Caco-2 (cell line): ENCODE results near the gene FBLN1. TPM values are rescaled to one million over a fixed set of nuclear protein-coding genes. Genes with fewer than 3 reads are reported as not detected.
A peak's percentile ranks its signal among the peaks of the same experiment; 100 is the strongest.

Experiments used
- BruUV-seq: library from RNA; stranded (reverse); fragments of 400-500 nt; replicated peaks from 2 replicates; lab custom pipeline; 2021; lab: Mats Ljungman, UMichigan
- CTCF ChIA-PET: fragments of 300-600 bp; sonication (Branson Sonifier 250); formaldehyde crosslinking; loops from one replicate; lab custom pipeline; 2022; ENCODE audit warnings: antibody characterized with exemption; lab: Charles Lee
- POLR2A ChIA-PET: fragments of 300-600 bp; sonication (Branson Sonifier 250); formaldehyde crosslinking; loops from one replicate; lab custom pipeline; 2022; ENCODE audit warnings: antibody characterized with exemption; lab: Charles Lee
- DNase-seq, 2 experiments: peaks; one replicate each; pipeline versions ENCODE4 v3.0.0 to v3.0.0-alpha.2; 2020 to 2022
- H3K27me3 ChIP-seq: replicated peaks from 2 replicates; pipeline ENCODE4 v1.6.0; 2011; ENCODE audit warnings: low read length; ENCODE audit not compliant: control insufficient read depth, insufficient read depth
- H3K36me3 ChIP-seq: 2 replicates; pipeline ENCODE4 v1.5.1; 2011; ENCODE audit warnings: low read length; ENCODE audit not compliant: control insufficient read depth, insufficient read depth
- H3K4me1 ChIP-seq: fragments of 250-450 bp; sonication (Bioruptor Pico); 2 replicates; pipeline ENCODE4 v1.5.1; 2020; ENCODE audit warnings: mild to moderate bottlenecking
- H3K4me3 ChIP-seq: 2 replicates; pipeline ENCODE4 v1.5.1; 2011; ENCODE audit warnings: low read depth, mild to moderate bottlenecking, control low read depth, low read length
- H3K9me3 ChIP-seq: fragments of 250-450 bp; sonication (Bioruptor Pico); 2 replicates; pipeline ENCODE4 v1.5.1; 2020; ENCODE audit warnings: mild to moderate bottlenecking, moderate library complexity
- H3K27ac Mint-ChIP-seq: one replicate; pipeline ENCODE4 v1.8.0; 2022; ENCODE audit warnings: mixed read lengths; ENCODE audit not compliant: unreplicated experiment
- H3K27me3 Mint-ChIP-seq: one replicate; pipeline ENCODE4 v1.8.0; 2022; ENCODE audit warnings: mixed read lengths; ENCODE audit not compliant: insufficient read depth, unreplicated experiment
- H3K36me3 Mint-ChIP-seq: one replicate; pipeline ENCODE4 v1.8.0; 2022; ENCODE audit warnings: mild to moderate bottlenecking, mixed read lengths; ENCODE audit not compliant: insufficient read depth, unreplicated experiment
- H3K4me1 Mint-ChIP-seq: one replicate; pipeline ENCODE4 v1.8.0; 2022; ENCODE audit warnings: low read depth, mixed read lengths; ENCODE audit not compliant: unreplicated experiment
- H3K4me3 Mint-ChIP-seq: one replicate; pipeline ENCODE4 v1.8.0; 2022; ENCODE audit warnings: mild to moderate bottlenecking, moderate library complexity, mixed read lengths; ENCODE audit not compliant: unreplicated experiment
- H3K9me3 Mint-ChIP-seq: one replicate; pipeline ENCODE4 v1.8.0; 2022; ENCODE audit warnings: mixed read lengths; ENCODE audit not compliant: unreplicated experiment
- CTCF ChIP-seq, 2 experiments: fragments of 200-600 bp in 1 of 2; IDR thresholded peaks; 1 replicate in 1 of 2; 2 replicates in 1 of 2; pipeline versions ENCODE4 v1.5.1 to v1.8.0; 2011 to 2022; ENCODE audit warnings: antibody characterized with exemption in 1 of 2, control low read depth in 1 of 2, inconsistent platforms in 1 of 2, low read depth in 1 of 2, low read length in 1 of 2, mild to moderate bottlenecking in 1 of 2, moderate library complexity in 1 of 2; ENCODE audit not compliant: insufficient read depth in 1 of 2, severe bottlenecking in 1 of 2, unreplicated experiment in 1 of 2
- intact Hi-C: fragments of 100-400 bp; cut with micrococcal nuclease; formaldehyde crosslinking; loops from one replicate; pipeline ENCODE4 v1.10.0; 2022; ENCODE audit not compliant: unreplicated experiment
- total RNA-seq: library from RNA; stranded (reverse); gene quantifications from 2 replicates; pipeline ENCODE4 v1.2.3, GENCODE V29; 2022

Gene FBLN1
- total RNA-seq, 1 experiment from 2014 or later, result 519 TPM

- Histone ChIP-seq H3K9me3 (no peaks in the 10 kb centered on the region), H3K4me1 (0 out of 2 replicates have a peak, but pooled peaks cover 4% of the 10 kb centered on the region), H3K4me3 (no peak overlapping the region), H3K27me3 (no peaks in the 10 kb centered on the region), H3K36me3 (no peaks in the 10 kb centered on the region)
- no peaks in the 10 kb centered on the region for H3K27me3 Mint-ChIP-seq
- no peaks in the 10 kb centered on the region for H3K4me1 Mint-ChIP-seq
- TF ChIP-seq CTCF (IDR thresholded peaks at IDR 0.05; ENCODE audit: insufficient read depth in 1 of 2, low read depth in 1 of 2, low read length in 1 of 2, severe bottlenecking in 1 of 2, unreplicated experiment in 1 of 2), result no peak
- H3K9me3 Mint-ChIP-seq, result no peaks in the 10 kb centered on the region
- no peaks in the 10 kb centered on the region for H3K36me3 Mint-ChIP-seq
- CTCF ChIA-PET, result no interaction called here
- no peak overlapping the region for H3K27ac Mint-ChIP-seq
- intact Hi-C loops, result loop anchor here (5.0 to 10.0 kb wide), 2 partner anchors 67 to 220 kb away; no protein-coding TSS in a partner anchor
- POLR2A ChIA-PET, result no interaction called here
- H3K4me3 Mint-ChIP-seq, result no peak overlapping the region
- no peak for DNase-seq
- no TSS peak for BruUV-seq
These were observed 142.0 kb downstream of the FBLN1 start for GRCh38 chr22:45644714-45645113.

DNA sequence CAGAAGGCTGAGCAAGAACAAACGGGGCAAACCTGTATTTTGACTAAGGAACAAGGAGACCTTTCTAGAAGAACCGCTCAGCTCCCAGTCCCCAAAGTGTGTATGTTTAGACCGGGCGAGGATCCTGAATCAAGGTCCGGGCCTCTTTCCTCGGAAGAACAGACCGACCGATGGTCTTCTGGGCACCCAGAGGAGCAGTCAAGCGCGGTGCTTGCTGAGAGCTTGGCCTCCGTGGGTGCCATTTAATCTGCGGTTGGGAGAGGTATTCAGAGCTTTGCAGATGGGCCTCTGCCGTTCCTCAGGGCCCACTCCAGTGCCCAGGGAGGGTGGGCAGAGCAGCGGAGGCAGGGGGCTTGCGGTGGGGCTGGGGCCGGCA, 142.5 kb downstream of the FBLN1 start:
- Mint-ChIP-seq H3K27me3 (no peaks in the 10 kb centered on the region), H3K27ac (no peak overlapping the region), H3K9me3 (no peaks in the 10 kb centered on the region), H3K4me1 (no peaks in the 10 kb centered on the region), H3K36me3 (no peaks in the 10 kb centered on the region), H3K4me3 (no peak overlapping the region)
- Histone ChIP-seq H3K9me3 (no peaks in the 10 kb centered on the region), H3K4me1 (0 out of 2 replicates have a peak, but pooled peaks cover 4% of the 10 kb centered on the region), H3K36me3 (no peaks in the 10 kb centered on the region), H3K27me3 (no peaks in the 10 kb centered on the region), H3K4me3 (no peak overlapping the region)
- no peak for TF ChIP-seq CTCF (IDR thresholded peaks at IDR 0.05; ENCODE audit: insufficient read depth in 1 of 2, low read depth in 1 of 2, low read length in 1 of 2, severe bottlenecking in 1 of 2, unreplicated experiment in 1 of 2)
- ChIA-PET POLR2A (no interaction called here), CTCF (no interaction called here)
- no TSS peak for BruUV-seq
- DNase-seq, result no peak
- intact Hi-C loops, result loop anchor here (5.0 to 10.0 kb wide), 2 partner anchors 68 to 220 kb away; no protein-coding TSS in a partner anchor

DNA sequence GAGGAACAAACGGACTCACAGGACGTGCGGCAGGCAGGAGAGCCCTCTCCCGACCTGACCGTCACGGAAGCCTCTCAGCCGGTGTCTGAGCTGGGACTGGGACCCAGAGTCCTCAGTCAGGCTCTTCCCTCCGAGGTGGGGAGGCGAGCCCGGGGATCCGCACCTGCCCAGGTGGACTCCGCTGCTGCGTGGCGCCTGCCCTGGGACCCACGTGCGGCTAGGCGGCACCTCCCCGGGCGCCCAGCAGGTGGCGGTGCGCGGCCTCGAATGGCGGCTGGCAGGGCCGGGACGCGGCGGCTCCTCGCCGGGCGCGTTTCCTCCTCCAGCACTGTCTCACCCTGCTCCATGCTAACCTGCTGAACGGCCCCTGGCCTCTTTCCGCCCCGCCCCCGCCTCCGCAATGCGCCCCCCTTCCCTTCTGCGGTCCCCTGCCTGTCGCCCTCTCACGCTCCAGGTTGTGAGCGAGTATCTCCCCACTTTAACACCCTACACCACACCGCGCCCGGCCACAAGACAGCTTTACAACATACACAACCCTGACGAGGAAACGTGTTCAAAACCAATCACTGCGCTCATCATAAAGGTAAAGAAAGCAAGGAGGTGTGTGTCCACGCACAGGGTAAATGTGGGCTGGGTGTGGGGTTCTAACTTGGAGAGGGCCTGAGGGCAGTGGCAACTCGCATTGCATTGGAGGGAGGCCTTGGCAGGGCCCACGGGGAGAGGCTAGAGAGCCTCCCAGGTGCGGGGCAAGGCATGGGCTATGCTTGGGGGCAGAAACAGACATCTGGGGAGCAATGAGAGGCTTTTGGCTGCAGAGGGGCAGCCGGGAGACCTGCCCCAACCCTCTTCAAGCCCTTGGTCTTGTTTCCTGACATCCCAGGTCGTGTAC, 143.1 kb downstream of the FBLN1 start:
- intact Hi-C loops, result loop anchor here (5.0 to 10.0 kb wide), 2 partner anchors 68 to 219 kb away; no protein-coding TSS in a partner anchor
- Histone ChIP-seq H3K36me3 (no peaks in the 10 kb centered on the region), H3K4me1 (0 out of 2 replicates have a peak, but pooled peaks cover 4% of the 10 kb centered on the region), H3K4me3 (no peak overlapping the region), H3K27me3 (no peaks in the 10 kb centered on the region), H3K9me3 (no peaks in the 10 kb centered on the region)
- DNase-seq, result peak; percentile 64 to 87
- Mint-ChIP-seq H3K27ac (no peak overlapping the region), H3K9me3 (no peaks in the 10 kb centered on the region), H3K27me3 (no peaks in the 10 kb centered on the region), H3K4me1 (no peaks in the 10 kb centered on the region), H3K4me3 (peak overlapping the region; percentile 21), H3K36me3 (no peaks in the 10 kb centered on the region)
- ChIA-PET CTCF (no interaction called here), POLR2A (no interaction called here)
- no TSS peak for BruUV-seq
- peak; percentile 50 to 94 for TF ChIP-seq CTCF (IDR thresholded peaks at IDR 0.05; ENCODE audit: insufficient read depth in 1 of 2, low read depth in 1 of 2, low read length in 1 of 2, severe bottlenecking in 1 of 2, unreplicated experiment in 1 of 2)
